ENCODE results near the gene PIEZO2.

PIEZO2 gene

DNA sequence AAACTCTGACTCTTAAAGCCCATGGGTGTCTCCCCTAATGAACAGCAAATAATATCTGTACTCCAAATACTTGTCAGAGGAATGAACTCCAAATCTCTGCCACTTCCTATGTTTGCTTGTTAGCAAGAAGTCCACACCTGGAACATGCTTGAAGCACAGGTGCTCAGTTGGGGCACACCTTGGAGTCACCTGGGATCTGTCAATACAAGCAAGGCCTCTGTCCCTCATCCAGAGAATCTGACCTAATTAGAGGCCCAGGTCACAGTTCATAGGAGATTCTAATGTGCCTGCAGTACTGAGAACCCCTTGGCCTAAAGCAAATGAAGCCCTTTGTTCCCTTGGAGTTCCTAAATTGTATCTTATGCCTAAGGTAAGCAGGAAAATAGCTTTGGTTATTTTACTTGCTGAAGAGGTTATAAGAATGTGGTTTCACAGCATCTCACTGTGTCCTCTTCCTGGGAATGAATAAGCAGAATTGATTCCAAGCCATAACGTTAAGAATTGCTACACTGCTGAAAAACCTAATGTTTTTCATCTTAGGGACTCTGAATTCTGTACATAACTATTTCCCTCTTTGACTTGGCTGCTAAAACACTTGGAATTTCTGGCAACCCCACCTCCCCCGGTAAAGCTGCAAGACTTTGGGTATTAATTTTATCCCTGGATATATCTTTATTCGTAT lies 113.4 kb downstream of the PIEZO2 start:
- no peak for TF ChIP-seq ZFX (IDR thresholded peaks at IDR 0.05; ENCODE audit: borderline replicate concordance)
- no peak overlapping the region for H3K27ac ChIP-seq

DNA sequence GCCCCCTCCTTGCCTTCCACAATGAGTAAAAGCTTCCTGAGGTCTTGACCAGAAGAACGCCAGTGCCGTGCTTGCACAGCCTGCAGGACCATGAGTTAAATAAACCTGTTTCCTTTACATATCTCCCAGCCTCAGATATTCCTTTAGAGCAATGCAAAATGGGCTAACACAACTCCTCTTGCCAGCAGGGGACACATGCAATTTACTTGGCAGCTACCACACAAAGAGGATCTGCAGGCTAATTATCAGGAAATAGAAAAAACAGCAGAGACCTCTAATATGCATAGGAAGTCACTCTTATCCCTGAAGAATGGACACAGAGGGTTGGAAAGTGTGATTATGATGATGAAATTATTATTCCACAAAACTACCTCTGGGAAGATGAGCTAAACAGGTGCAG lies 114.0 kb downstream of the PIEZO2 start:
- TF ChIP-seq, protein P1, sequence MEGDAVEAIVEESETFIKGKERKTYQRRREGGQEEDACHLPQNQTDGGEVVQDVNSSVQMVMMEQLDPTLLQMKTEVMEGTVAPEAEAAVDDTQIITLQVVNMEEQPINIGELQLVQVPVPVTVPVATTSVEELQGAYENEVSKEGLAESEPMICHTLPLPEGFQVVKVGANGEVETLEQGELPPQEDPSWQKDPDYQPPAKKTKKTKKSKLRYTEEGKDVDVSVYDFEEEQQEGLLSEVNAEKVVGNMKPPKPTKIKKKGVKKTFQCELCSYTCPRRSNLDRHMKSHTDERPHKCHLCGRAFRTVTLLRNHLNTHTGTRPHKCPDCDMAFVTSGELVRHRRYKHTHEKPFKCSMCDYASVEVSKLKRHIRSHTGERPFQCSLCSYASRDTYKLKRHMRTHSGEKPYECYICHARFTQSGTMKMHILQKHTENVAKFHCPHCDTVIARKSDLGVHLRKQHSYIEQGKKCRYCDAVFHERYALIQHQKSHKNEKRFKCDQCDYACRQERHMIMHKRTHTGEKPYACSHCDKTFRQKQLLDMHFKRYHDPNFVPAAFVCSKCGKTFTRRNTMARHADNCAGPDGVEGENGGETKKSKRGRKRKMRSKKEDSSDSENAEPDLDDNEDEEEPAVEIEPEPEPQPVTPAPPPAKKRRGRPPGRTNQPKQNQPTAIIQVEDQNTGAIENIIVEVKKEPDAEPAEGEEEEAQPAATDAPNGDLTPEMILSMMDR (IDR thresholded peaks at IDR 0.05) = no peak
- TF ChIP-seq ZFX (IDR thresholded peaks at IDR 0.05; ENCODE audit: borderline replicate concordance) = no peak
- no peak overlapping the region for H3K27ac ChIP-seq

DNA sequence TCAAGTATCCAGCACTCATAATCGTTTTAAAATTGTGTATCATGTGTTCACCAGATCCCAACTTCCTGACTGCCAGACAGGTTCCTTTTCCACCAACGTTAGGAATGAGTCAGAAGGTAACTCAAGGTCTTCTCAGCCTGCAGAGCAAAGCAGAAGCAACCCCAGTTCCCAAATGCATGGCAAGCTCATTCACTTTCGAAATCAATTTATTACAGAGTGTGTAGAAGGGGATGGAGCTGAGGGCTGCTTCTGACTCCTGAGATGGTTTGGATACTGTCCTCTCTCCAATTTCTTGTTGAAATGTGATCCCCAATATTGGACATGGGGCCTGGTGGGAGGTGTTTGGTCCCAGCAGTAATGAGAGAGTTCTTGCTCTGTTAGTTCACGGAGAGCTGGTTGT lies 114.5 kb downstream of the PIEZO2 start:
- no peak overlapping the region for H3K27ac ChIP-seq
- TF ChIP-seq, protein P1 (IDR thresholded peaks at IDR 0.05) = no peak
- TF ChIP-seq ZFX (IDR thresholded peaks at IDR 0.05; ENCODE audit: borderline replicate concordance) = no peak

DNA sequence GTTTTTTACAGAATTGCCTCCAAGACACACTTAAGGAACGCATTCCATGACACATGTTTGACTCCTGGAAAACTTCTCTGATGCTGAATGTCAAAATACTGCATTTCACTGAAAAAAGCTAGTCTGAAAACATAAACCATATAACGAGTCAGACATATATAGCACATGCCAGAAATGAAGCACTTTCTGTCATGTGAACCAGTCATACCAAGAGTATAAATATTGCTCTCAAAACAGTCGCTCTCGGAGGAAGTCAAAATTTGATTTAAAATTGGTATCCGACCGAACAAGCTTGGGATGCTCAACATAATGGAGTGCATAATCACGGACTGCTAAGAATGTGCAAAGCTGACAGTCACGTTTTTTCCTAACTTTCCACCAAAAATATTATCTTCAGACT lies 115.9 kb downstream of the PIEZO2 start:
- no peak overlapping the region for H3K27ac ChIP-seq
- TF ChIP-seq, protein P1 (IDR thresholded peaks at IDR 0.05) = no peak
- no peak for TF ChIP-seq ZFX (IDR thresholded peaks at IDR 0.05; ENCODE audit: borderline replicate concordance)

DNA sequence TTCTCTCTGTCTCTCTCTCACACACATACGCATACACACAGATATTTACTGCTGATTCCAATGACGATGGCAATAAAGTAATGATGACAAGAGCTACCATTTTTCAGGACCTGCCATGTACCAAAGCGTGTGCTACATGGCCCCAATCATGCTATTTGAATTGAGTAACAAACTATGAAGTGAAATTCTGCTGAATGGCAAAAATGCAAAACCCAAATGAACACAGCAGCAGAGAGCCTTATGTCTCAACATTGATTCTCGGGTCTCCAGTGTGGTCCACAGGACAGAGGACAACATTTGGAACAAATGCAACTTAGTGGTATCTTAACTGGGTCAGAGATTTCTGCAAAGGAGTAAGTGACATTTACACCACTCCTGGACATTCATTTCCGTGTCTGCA lies 117.4 kb downstream of the PIEZO2 start:
- H3K27ac ChIP-seq = no peak overlapping the region
- no peak for TF ChIP-seq ZFX (IDR thresholded peaks at IDR 0.05; ENCODE audit: borderline replicate concordance)
- TF ChIP-seq, protein P1 (IDR thresholded peaks at IDR 0.05) = no peak

DNA sequence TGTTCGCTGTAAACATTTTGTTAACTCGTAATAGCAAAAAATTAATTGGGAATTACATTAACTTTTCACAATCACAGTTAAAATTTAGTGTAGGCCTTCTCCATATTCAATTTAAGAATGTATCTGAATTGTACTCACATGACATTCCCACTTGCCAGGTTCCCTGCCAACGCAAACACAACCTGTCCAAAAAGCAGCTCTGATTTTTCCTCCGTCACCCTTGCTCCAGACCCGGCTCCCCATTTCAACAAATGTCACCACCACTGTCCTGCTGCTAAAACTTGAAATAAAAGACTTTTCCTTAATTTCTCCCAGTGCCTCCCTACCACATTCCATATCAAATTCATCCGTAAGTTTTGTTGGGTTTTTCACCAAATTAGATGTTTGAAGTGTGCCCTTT lies 120.3 kb downstream of the PIEZO2 start:
- no peak overlapping the region for H3K27ac ChIP-seq
- TF ChIP-seq, protein P1 (IDR thresholded peaks at IDR 0.05) = no peak
- TF ChIP-seq ZFX (IDR thresholded peaks at IDR 0.05; ENCODE audit: borderline replicate concordance) = no peak

DNA sequence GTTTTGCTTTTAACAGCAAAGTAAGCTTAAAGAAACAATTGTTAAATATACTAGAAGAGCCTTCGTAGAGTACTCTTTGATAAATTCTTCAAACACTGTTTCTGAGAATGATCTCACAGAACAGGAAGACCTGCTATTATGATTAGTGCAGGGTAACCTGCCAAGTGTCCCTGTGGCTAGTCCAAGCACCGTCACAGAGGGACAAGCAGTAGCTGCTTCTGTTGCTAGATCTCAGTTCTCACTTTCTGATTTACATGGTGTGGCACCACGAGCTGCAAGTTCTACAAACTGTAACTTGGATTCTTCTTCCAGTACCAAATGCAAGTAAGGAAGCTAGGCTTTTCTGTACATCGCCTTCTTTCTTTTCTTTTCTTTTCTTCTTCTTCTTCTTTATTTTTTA lies 121.5 kb downstream of the PIEZO2 start:
- H3K27ac ChIP-seq = no peak overlapping the region
- TF ChIP-seq, protein P1 (IDR thresholded peaks at IDR 0.05) = no peak
- no peak for TF ChIP-seq ZFX (IDR thresholded peaks at IDR 0.05; ENCODE audit: borderline replicate concordance)

DNA sequence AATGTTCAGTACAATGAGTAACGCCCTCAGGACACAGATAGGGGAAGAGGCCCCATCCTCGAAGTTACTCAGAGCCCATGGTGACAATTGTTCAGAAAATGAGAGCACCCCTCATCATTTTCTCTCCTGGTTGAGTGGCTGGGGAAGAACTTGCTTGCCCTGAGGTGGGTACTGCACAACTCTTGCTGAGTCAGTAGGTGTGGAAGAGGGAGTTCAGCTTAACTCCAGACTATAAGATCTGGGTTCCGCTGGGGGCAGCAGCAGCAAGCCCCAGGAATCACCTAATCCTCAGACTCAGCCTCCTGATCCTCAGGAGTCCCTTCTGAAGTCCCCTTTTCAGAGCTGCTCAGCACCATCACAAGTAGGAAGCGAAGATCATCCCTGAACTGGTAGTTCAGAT lies 123.7 kb downstream of the PIEZO2 start:
- TF ChIP-seq, protein P1 (IDR thresholded peaks at IDR 0.05) = no peak
- TF ChIP-seq ZFX (IDR thresholded peaks at IDR 0.05; ENCODE audit: borderline replicate concordance) = no peak
- no peak overlapping the region for H3K27ac ChIP-seq
